ENCODE results near the gene SH3PXD2B.
A peak's percentile ranks its signal among the peaks of the same experiment; 100 is the strongest.

SH3PXD2B gene

DNA sequence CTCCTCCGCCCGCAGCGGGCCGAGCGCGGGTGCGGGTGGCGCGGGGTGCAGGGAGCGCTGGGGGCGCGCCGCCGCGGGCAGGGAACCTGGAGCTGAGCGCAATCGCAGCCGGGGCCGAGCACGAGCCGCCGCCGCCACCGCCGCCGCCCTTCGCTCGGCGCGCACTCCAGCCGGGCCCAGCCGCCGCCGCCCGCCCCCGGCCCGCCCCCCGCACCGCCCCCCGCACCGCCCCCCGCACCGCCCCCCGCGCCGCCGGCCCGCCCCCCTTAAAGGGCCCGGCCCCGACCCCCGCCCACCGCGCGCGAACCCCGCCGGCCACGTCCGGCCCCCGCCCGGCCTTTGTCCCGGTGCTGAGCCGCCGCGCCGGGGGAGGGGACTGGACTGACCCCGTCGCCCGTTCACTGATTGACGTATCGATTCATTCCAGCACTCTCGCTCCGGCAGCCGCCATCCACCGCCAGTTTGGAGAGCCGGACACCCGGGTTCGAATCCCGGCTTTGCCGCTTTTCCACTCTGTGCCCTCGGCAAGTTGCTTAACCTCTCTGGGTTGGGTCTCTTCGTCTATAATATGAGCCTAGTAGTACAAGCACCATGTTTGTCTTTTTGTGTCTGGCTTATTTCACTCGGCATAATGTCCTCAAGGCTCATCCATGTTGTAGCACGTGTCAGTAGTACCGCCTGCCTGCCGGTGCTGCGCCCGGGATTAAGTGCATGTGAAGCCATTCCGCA is at the start of gene SH3PXD2B:
Gene SH3PXD2B, minus strand, starts transcription at position 168 of the 729 bp plus-strand sequence. CDS start 173 bp downstream, outside the sequence.
- peak; percentile 51 for DNase-seq (ENCODE audit: low spot score)

GRCh38 chr5:172502969-172503368 is 48.6 kb upstream of the SH3PXD2B start:
- no peak for DNase-seq (ENCODE audit: low spot score)

DNA sequence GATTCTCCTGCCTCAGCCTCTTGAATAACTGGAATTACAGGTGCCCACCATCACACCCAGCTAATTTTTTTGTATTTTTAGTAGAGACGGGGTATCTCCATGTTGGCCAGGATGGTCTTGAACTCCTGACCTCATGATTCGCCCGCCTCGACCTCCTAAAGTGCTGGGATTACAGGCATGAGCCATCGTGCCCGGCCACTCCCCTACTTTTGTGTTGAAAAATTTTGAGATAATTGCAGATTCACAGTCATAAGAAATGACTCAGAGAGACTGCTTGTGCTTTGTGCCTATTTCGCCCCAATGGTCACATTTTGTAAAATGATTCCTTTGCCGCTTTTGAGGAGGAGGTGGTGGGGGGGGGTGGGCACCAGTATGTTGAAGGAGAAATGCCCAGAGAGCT is 48.1 kb upstream of the SH3PXD2B start:
- no peak for DNase-seq (ENCODE audit: low spot score)

DNA sequence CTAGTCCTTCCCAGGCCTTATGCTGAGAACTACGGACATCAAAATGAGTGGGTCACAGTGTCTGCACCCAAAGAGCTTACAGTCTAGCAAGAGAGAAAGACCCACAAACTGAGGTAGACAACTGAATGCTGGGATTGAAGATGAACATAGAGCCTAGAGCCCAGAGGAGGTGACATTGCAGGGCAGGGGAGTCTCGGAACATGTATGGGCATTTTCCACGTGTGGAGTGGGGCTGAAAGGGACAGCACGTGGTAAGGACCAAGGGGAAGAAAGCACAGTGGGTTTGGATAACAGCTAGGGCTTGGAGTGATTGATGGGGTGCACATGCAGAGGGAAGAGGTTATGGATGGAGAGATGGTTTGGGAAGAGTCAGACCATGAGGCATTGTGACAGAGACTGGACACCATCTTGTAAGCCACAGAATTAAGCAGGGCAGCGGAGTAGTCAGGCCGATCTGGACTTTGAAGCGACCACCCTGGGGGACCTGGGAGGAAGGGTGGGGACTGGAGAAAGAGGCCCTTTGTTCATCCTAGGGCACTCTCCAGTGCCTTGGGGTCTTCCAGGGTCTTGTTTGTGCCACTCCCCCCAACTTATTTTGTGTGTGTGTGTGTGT is 47.5 kb upstream of the SH3PXD2B start:
- DNase-seq (ENCODE audit: low spot score) = no peak

DNA sequence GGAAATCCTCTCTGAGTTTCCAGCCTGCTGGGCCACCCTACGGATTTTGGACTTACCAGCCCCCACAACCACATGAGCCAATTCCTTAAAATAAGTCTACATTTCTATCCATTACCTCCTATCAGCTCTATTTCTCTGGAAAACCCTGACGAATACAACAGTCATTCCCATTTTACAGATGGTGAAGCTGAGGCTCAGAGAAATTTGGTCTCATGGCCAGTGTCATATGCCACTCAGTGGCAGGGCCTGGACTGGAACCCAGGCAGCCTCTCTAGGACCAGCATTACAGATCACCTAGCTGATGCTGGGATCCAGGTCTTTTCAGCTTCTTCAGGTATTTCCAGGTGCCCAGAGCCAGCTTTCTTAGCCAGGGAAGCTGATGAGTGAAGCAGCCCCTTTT is 45.0 kb upstream of the SH3PXD2B start:
- DNase-seq (ENCODE audit: low spot score) = no peak

GRCh38 chr5:172498431-172499129 is 44.3 kb upstream of the SH3PXD2B start:
- DNase-seq (ENCODE audit: low spot score) = no peak

DNA sequence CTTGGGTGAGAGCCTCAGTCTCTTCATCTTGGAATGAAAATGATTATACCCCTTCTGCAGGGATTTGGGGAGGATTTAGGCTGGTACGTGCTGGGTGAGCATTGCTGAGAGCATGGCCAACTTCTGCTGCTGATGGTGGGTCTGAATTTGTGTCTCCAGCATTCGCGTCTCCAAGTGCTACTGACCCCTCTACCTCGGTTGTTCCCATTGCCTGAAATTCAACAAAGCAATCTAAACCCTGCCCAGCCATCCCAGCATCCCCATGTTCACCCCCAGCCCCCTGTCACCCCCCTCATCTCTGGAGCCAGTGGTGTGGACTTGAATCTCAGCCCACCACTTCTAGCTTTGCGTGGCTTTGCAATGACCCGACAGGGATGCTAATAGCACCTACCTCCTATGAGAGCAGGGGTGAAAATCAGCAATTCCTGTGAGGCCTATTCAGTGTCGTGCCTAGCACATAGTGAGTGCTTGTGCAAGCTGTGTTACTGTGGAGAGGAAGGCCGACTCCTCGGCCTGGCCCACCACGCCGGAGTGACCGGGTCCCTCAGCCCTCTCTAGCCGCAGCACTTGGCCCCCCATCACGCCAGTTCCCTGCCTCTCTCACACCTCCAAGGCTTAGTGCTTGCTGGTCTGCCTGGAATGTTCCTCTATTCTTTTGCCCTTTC is 43.4 kb upstream of the SH3PXD2B start:
- DNase-seq (ENCODE audit: low spot score) = no peak

DNA sequence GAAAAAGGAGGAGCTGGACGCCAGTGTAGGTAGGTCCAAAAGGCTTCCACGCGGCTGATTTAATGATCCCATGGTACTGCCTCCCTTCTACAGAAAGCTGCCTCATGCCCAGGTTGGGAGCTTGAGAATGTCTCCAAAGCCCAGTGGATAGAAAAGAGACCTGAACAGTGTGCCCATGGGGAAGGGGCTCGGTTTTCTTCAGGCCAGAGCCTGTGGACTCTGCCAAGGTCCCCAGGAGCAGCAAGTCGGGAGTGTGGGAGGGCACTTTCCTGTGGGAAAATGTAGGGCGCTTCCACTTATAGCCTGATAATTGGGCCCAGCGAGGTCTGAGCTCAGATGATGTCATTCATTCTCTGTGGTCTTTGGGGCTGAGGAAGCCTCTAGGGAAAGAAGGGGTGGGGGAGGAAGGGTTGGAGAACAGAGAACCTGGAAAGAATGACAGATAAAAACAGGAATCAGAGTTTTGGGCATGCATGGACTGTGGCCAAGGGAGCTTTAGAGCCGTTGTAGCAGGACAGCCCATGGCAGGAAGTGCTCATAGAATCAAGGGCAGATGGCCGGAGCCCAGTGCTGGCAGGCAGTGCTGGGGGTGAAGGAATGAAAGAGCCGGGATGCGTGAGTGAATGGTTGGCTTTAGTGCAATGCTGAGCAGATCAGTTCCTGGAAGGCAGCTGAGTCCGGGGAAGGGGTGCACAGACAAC is 42.5 kb upstream of the SH3PXD2B start:
- peak; percentile 74 for DNase-seq (ENCODE audit: low spot score)

DNA sequence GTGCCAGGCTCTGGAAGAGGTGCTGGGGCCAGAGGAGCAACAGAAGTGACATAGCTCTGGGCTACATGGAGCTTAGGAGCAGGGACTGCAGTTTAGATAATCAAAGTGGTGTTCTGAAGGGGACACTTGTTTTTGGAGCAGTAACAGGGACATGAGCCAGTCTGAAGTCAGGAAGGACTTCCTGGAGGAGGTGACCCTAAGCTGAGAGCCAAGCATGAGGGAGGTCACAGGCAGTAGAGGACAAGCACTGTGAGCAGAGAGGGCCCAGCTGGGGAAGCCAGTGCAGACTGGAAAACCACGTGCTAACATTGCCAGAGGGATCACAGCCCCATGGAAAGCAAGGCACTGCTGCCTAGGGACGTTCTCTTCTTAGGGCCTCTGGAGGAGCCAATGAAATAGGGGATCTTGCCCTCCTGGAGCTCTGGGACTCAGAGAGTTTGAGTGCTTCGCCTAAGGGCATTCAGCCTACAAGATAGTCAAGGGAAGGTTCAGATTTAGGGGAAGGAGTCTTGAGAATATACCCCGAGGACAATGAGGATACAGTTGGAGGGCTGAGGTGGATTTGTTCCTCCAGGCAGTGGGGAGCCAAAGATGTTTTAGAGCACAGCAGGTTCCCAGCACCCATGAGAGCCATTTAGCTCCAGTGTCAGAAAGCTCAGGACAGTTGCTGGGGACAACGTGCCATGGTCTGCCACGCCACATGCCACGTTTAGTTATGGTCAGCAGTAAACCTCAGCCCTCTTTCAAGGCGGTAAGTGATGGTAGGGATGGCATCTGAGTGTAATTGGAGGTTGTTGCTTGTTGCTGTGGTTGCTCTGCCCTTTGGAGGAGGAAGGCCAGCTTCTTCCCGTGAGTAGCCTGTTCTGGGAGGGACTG is 40.5 kb upstream of the SH3PXD2B start:
- no peak for DNase-seq (ENCODE audit: low spot score)

DNA sequence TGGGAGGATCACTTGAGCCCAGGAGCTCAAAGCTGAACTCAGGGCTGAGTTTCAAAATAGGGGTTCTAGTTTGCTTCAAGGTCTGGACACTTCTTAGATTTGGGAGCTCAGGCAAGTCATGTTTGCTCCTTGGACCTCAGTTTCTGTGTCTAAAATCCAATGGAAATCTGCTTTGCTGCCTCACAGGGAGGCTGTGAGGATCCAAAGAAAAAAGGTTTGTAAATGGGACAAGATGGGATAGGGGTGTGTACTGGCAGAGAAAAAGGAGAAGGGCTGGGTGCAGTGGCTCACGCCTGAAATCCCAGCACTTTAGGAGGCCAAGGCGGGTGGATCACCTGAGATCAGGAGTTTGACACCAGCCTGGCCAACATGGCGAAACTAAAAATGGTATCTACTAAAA is 39.6 kb upstream of the SH3PXD2B start:
- no peak for DNase-seq (ENCODE audit: low spot score)

DNA sequence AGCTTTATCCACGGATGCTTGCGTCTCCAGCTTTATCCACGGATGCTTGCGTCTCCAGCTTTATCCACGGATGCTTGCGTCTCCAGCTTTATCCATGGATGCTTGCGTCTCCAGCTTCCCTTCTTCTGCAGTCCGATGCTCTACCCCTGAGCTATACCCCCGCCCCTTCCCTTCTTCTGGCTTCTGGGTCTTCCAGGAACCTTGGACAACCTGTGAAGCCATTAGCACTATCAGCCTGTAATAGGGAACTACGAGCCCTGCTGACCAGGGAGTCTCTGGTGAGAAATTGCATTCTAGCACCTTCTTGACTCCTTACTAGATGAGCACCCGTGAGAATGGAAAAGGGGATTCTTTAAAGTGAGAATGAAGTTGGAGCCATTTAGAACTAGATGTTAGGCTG is 39.1 kb upstream of the SH3PXD2B start:
- no peak for DNase-seq (ENCODE audit: low spot score)

GRCh38 chr5:172493002-172493401 is 38.7 kb upstream of the SH3PXD2B start:
- no peak for DNase-seq (ENCODE audit: low spot score)

- no peak for DNase-seq (ENCODE audit: low spot score)
These were observed 37.9 kb upstream of the SH3PXD2B start for GRCh38 chr5:172492097-172492840.

- DNase-seq (ENCODE audit: low spot score) = no peak
These were observed 37.2 kb upstream of the SH3PXD2B start for GRCh38 chr5:172491481-172491880.

DNA sequence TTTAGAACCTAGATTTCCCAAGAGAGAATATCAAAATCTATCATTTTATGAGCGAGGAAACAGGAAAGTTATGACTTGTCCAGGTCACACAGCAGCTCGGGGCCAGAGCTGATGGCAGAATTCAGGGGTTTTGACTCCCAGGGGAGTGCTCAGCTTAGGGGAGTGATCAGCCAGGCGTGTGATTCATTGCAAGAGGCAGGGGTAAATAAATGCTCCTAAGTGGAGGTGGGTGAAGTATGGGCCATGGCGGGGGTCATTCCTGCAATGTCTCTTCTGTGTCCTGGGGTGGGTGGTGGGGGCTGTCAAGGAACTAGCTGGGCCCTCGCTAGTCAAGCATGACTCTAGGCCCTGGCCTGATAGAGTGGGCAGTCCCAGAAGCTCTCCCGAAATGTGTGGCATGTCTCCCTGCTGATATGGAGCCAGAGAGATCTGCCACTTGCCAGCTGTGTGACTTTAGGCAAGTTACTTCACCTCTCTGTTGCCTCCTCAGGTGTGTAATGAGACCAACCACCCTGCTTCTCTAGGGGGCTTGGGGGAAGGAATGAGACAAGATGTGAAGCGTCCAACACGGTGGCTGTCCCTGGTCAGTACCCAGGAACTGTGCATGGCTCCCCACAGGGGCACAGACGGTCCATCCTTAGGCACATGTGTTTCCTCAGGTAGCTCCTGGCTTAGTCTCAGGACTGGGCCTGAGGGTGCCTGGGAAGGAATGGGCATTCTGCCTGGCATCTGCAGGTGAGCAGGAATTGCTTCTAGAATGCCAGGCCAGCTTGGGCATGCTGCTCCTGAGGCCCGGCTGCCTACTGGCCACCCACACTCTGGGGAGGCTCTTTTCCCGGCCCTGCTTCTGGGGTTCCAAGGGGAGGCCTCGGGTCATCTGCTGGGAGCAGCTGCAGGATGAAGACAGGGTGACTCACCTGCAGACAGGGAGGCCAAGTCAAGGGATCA is 36.5 kb upstream of the SH3PXD2B start:
- no peak for DNase-seq (ENCODE audit: low spot score)

DNA sequence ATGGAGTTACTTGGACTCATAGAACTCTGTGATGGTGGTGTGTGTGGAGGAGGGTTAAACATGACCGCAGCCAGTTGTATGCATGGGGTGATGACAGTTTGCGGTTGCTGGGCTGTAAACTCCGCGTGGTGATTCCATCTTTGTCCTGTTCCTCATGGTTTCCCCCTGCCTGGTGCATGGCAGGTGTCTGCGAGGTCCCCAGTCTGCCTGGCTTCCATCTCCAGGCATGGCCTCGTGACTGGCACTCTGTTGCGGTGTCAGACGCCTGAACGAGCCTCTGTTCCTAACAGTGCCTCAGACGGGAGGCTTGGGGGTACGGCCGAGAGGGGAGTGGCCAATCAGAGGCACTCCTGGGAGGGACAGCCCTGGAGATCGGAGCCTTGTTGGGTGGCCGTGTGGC is 33.9 kb upstream of the SH3PXD2B start:
- DNase-seq (ENCODE audit: low spot score) = no peak

GRCh38 chr5:172487671-172488070 is 33.3 kb upstream of the SH3PXD2B start:
- no peak for DNase-seq (ENCODE audit: low spot score)

DNA sequence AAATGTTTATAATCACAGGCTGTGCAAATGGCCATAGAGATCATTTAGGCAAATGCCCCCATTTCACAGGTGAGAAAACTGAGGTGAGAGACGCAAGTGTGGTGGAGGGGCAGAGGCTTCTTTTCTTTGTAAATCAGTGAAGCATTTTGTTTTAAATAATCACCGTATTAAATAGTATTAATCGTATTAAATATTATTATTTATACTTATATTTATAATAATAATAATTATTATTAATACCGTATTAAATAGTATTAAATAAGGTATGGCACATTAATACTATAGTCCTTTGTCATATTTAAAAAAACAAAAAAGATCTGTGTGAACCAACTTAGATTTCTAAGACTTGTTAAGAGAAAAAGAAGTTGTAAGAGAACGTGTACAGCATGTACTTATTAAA is 32.6 kb upstream of the SH3PXD2B start:
- DNase-seq (ENCODE audit: low spot score) = no peak

GRCh38 chr5:172486451-172486850 is 32.1 kb upstream of the SH3PXD2B start:
- no peak for DNase-seq (ENCODE audit: low spot score)
